ENCODE results near the gene LSM2. TPM values are rescaled to one million over a fixed set of nuclear protein-coding genes. Genes with fewer than 3 reads are reported as not detected.

The LSM2 gene
- total and polyA plus RNA-seq, 9 of the 15 experiments (the other 6 are each of a cell fraction or from before 2014, with no cell fraction given): 154 to 407 (median 223) TPM

GRCh38 chr6:31795616-31796298 lies 11.0 kb downstream of the LSM2 start, which contains the start of gene VARS1 (continued):
- TF ChIP-seq RERE (CRISPR knock-in tag; IDR thresholded peaks at IDR 0.05; ENCODE audit: borderline replicate concordance): no peak
- no peak; the same call in 1 of the 2 replicates for TF ChIP-seq THRB (CRISPR knock-in tag; conservative IDR thresholded peaks at IDR 0.05)
- peak; percentile 53; the same call in 1 of the 2 replicates for TF ChIP-seq ZNF280B (CRISPR knock-in tag; IDR thresholded peaks at IDR 0.05)
- no peak for TF ChIP-seq ID3 (CRISPR knock-in tag; IDR thresholded peaks at IDR 0.05)
- TF ChIP-seq ID3 (tag; IDR thresholded peaks at IDR 0.05): peak; percentile 98
- no peak; the same call in 1 of the 2 replicates for TF ChIP-seq NR2C1 (IDR thresholded peaks at IDR 0.05)
- TF ChIP-seq NR2C1 (tag; IDR thresholded peaks at IDR 0.05): peak; percentile 75
- TF ChIP-seq ZBED1 (IDR thresholded peaks at IDR 0.05): peak; percentile 25; the same call in 1 of the 2 replicates
- peak; percentile 84 for TF ChIP-seq SOX6 (IDR thresholded peaks at IDR 0.05)
- peak; percentile 92 for TF ChIP-seq NR2F6 (CRISPR knock-in tag; IDR thresholded peaks at IDR 0.05)
- TF ChIP-seq MYBL2 (IDR thresholded peaks at IDR 0.05; ENCODE audit: low read depth): no peak
- no peak for TF ChIP-seq MYBL2 (CRISPR knock-in tag; IDR thresholded peaks at IDR 0.05; ENCODE audit: borderline replicate concordance)
- peak; percentile 96 for TF ChIP-seq SIN3B (IDR thresholded peaks at IDR 0.05; ENCODE audit: low read depth)
- TF ChIP-seq HDAC2 (IDR thresholded peaks at IDR 0.05): peak; percentile 87
- peak; percentile 92 for TF ChIP-seq ETS2 (tag; IDR thresholded peaks at IDR 0.05; ENCODE audit: borderline replicate concordance, poor library complexity, severe bottlenecking)
- TF ChIP-seq THRAP3 (IDR thresholded peaks at IDR 0.05; ENCODE audit: borderline replicate concordance): no peak
- peak; percentile 83; the same call in 1 of the 2 replicates for TF ChIP-seq MTA1 (IDR thresholded peaks at IDR 0.05; ENCODE audit: borderline replicate concordance)
- peak; percentile 88; the same call in 1 of the 2 replicates for TF ChIP-seq NCOA6 (IDR thresholded peaks at IDR 0.05)
- TF ChIP-seq NR3C1 (CRISPR knock-in tag; IDR thresholded peaks at IDR 0.05): peak; percentile 68; the same call in 1 of the 2 replicates
